Esophagus muscularis mucosa (tissue), 4 donors: Measurements from ENCODE around the gene SLC51A.

Source experiments
- EP300 ChIP-seq: sonication (generic); formaldehyde crosslinking; IDR thresholded peaks from one replicate; pipeline ENCODE4 v1.6.1; 2017; ENCODE audit warnings: antibody characterized with exemption
- POLR2A ChIP-seq: fragments of 450-650 bp; IDR thresholded peaks from one replicate; pipeline ENCODE4 v1.6.1; 2017; ENCODE audit warnings: antibody characterized with exemption, moderate library complexity, mild to moderate bottlenecking, low read depth
- POLR2AphosphoS5 ChIP-seq, 2 donors: sonication (generic); formaldehyde crosslinking; IDR thresholded peaks; one replicate each; pipeline ENCODE4 v1.6.1; 2017; ENCODE audit warnings: antibody characterized with exemption in 2 of 2
- TF ChIP-seq, protein P1 (sequence below), 3 experiments: fragments of 200-600 bp in 2 of 3; fragments of 450-650 bp in 1 of 3; sonication (generic) in 2 of 3; IDR thresholded peaks; one replicate each; pipeline ENCODE4 v1.5.1; 2017 to 2019; ENCODE audit warnings: antibody characterized with exemption in 3 of 3, mild to moderate bottlenecking in 2 of 3, moderate library complexity in 1 of 3

DNA sequence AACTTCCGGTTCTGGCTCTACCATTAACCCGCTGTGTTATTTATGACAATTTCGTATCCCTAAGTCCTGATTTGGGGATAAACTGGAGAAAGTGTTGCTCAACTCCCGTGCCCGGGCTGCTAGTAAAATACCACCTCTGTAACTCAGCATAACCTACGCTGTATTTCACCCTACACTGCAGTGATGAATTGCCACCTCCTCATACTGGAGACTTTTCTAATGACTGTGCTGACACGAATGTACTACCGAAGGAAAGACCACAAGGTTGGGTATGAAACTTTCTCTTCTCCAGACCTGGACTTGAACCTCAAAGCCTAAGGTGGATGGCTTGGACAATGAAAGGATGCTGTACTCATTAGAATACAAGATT lies 16.5 kb downstream of the SLC51A start:
- TF ChIP-seq, protein P1, sequence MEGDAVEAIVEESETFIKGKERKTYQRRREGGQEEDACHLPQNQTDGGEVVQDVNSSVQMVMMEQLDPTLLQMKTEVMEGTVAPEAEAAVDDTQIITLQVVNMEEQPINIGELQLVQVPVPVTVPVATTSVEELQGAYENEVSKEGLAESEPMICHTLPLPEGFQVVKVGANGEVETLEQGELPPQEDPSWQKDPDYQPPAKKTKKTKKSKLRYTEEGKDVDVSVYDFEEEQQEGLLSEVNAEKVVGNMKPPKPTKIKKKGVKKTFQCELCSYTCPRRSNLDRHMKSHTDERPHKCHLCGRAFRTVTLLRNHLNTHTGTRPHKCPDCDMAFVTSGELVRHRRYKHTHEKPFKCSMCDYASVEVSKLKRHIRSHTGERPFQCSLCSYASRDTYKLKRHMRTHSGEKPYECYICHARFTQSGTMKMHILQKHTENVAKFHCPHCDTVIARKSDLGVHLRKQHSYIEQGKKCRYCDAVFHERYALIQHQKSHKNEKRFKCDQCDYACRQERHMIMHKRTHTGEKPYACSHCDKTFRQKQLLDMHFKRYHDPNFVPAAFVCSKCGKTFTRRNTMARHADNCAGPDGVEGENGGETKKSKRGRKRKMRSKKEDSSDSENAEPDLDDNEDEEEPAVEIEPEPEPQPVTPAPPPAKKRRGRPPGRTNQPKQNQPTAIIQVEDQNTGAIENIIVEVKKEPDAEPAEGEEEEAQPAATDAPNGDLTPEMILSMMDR (IDR thresholded peaks at IDR 0.05) = no peak
- TF ChIP-seq POLR2A = no peak
- no peak for TF ChIP-seq POLR2AphosphoS5 (IDR thresholded peaks at IDR 0.05)
- TF ChIP-seq EP300 = no peak
